Left ventricle myocardium inferior (tissue), 1 donor: ENCODE data around the gene HSPH1. TPM values are rescaled to one million over a fixed set of nuclear protein-coding genes. Genes with fewer than 3 reads are reported as not detected.

Experiments used
- DNase-seq: peaks from one replicate; pipeline ENCODE4 v3.0.0-alpha.2; 2020
- H3K27ac ChIP-seq: fragments of 200-600 bp; replicated peaks from 2 replicates; pipeline ENCODE4 v1.8.0; 2021
- H3K27me3 ChIP-seq: fragments of 200-600 bp; 2 replicates; pipeline ENCODE4 v1.8.0; 2021; ENCODE audit warnings: low read depth
- H3K36me3 ChIP-seq: fragments of 200-600 bp; 2 replicates; pipeline ENCODE4 v1.8.0; 2021
- H3K4me1 ChIP-seq: fragments of 200-600 bp; 2 replicates; pipeline ENCODE4 v1.8.0; 2021
- H3K4me3 ChIP-seq: fragments of 200-600 bp; 2 replicates; pipeline ENCODE4 v1.8.0; 2021; ENCODE audit warnings: mild to moderate bottlenecking, moderate library complexity
- H3K9me3 ChIP-seq: fragments of 200-600 bp; replicated peaks from 2 replicates; pipeline ENCODE4 v1.8.0; 2021
- CTCF ChIP-seq: fragments of 200-600 bp; IDR thresholded peaks from 2 replicates; pipeline ENCODE4 v1.8.0; 2021; ENCODE audit warnings: antibody characterized with exemption, mild to moderate bottlenecking, borderline replicate concordance
- intact Hi-C: fragments of 100-400 bp; cut with micrococcal nuclease; formaldehyde crosslinking; loops from one replicate; pipeline ENCODE4 v1.11.0; 2022
- total RNA-seq: library from RNA; stranded (reverse); fragmentation: NEBNext Ultra II Directional; extraction: Animal tissue kit (Norgen Biotek cat#: 25700); gene quantifications from one replicate; pipeline ENCODE4 v1.2.1, GENCODE V29; 2021
- donor health status: DM: no; HTN: yes; CAD: no; lungs with severe emphysema.

HSPH1 gene
- total RNA-seq, 1 donor from 2014 or later = 78.8 TPM

DNA sequence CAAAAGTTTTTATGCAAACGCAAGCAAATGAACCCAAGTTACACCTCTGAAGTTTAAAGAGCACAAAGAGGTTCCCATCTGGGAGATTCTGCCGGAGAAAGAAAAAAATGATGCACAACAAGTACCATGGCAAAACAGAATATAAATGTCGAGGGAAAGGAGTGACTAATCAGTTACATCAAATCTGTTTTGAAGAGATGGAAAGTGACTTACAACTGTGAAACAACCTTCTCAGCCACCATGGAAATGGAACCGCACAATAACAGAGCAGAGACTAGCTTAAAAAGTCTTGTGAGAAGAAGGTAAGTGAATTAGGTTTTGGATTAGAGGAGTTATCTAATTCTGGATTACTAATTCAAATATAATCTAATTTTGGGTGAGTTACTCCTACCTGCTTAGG lies 2.4 kb downstream of the HSPH1 start:
- Histone ChIP-seq H3K27me3 (no peaks in the 10 kb centered on the region), H3K36me3 (peaks cover 41% of the 10 kb centered on the region), H3K4me3 (peak overlapping the region; percentile 86), H3K9me3 (no peaks in the 10 kb centered on the region), H3K4me1 (peaks cover 44% of the 10 kb centered on the region), H3K27ac (no peak overlapping the region)
- intact Hi-C loops = no loop called here
- TF ChIP-seq CTCF = no peak
- DNase-seq = no peak

- no peak for TF ChIP-seq CTCF
- Histone ChIP-seq H3K4me1 (peaks cover 14% of the 10 kb centered on the region), H3K4me3 (no peak overlapping the region), H3K36me3 (peaks cover 85% of the 10 kb centered on the region), H3K27ac (no peak overlapping the region), H3K9me3 (no peaks in the 10 kb centered on the region), H3K27me3 (no peaks in the 10 kb centered on the region)
- intact Hi-C loops = no loop called here
- no peak for DNase-seq
Measured at GRCh38 chr13:31154939-31155338, 6.8 kb downstream of the HSPH1 start.

GRCh38 chr13:31151837-31152236 lies 9.9 kb downstream of the HSPH1 start:
- no peaks in the 10 kb centered on the region for H3K27me3 ChIP-seq
- no peak overlapping the region for H3K4me3 ChIP-seq
- H3K36me3 ChIP-seq = peaks cover 96% of the 10 kb centered on the region
- H3K9me3 ChIP-seq = no peaks in the 10 kb centered on the region
- TF ChIP-seq CTCF = no peak
- intact Hi-C loops = no loop called here
- no peak overlapping the region for H3K27ac ChIP-seq
- H3K4me1 ChIP-seq = no peaks in the 10 kb centered on the region
- DNase-seq = no peak

DNA sequence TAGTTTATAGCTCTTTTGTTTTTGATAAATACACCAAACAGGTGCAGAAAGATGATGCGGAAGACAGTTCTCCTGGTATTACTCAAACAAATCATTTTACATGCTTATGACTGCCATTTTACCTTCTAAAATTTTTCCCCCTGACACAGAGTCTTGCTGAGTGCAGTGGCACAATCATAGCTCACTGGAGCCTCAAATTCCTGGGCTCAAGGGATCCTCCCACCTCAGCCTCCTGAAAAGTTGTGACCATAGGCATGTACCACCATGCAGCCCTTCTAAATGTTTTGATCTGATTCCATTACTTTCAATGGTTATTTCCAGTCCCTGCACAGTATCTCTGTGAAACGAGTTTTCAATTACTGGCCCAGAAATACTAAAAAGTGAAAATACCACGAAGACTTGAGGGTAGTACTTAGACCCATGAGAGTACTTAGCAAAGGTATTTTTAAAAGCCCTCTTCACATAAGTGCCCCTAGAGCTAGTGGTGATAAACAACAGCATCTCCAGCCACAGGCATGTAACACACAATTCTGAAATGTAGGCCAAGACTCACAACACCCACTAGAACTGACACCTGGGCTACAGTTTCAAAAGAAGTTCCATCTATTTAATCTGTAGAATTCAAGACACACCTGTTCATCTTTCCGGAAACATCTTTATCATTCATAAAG lies 11.3 kb downstream of the HSPH1 start:
- Histone ChIP-seq H3K27me3 (no peaks in the 10 kb centered on the region), H3K4me1 (no peaks in the 10 kb centered on the region), H3K36me3 (peaks cover 100% of the 10 kb centered on the region), H3K9me3 (no peaks in the 10 kb centered on the region), H3K27ac (no peak overlapping the region), H3K4me3 (no peak overlapping the region)
- DNase-seq = no peak
- no peak for TF ChIP-seq CTCF
- intact Hi-C loops = no loop called here

GRCh38 chr13:31149604-31150003 lies 12.1 kb downstream of the HSPH1 start:
- Histone ChIP-seq H3K27me3 (no peaks in the 10 kb centered on the region), H3K4me3 (no peak overlapping the region), H3K9me3 (no peaks in the 10 kb centered on the region), H3K4me1 (no peaks in the 10 kb centered on the region), H3K36me3 (peaks cover 100% of the 10 kb centered on the region), H3K27ac (no peak overlapping the region)
- intact Hi-C loops = no loop called here
- DNase-seq = no peak
- no peak for TF ChIP-seq CTCF
